Fibroblast of villous mesenchyme (primary cell): ENCODE measurements around the gene FHOD3. TPM values are rescaled to one million over a fixed set of nuclear protein-coding genes. Genes with fewer than 3 reads are reported as not detected.

Source experiments
- DNase-seq: peaks from one replicate; pipeline ENCODE4 v3.0.0-alpha.2; 2010; ENCODE audit warnings: low read depth
- H3K4me3 ChIP-seq: 2 replicates; pipeline ENCODE4 v1.5.1; 2011; ENCODE audit warnings: low read depth, mild to moderate bottlenecking, low read length
- total RNA-seq: library from RNA; depleted of rRNA; stranded (reverse); fragments of >200 nt; gene quantifications from 2 replicates; pipeline ENCODE4 v1.2.3, GENCODE V29; 2012
- TF ChIP-seq, protein P1 (sequence below): IDR thresholded peaks from 2 replicates; pipeline ENCODE4 v1.5.1; 2012; ENCODE audit warnings: low read depth, mild to moderate bottlenecking, low read length; ENCODE audit not compliant: insufficient read depth

The FHOD3 gene
- total RNA-seq, 1 donor, result 5.2 TPM

- no peak overlapping the region for H3K4me3 ChIP-seq
- no peak for DNase-seq
- TF ChIP-seq, protein P1, sequence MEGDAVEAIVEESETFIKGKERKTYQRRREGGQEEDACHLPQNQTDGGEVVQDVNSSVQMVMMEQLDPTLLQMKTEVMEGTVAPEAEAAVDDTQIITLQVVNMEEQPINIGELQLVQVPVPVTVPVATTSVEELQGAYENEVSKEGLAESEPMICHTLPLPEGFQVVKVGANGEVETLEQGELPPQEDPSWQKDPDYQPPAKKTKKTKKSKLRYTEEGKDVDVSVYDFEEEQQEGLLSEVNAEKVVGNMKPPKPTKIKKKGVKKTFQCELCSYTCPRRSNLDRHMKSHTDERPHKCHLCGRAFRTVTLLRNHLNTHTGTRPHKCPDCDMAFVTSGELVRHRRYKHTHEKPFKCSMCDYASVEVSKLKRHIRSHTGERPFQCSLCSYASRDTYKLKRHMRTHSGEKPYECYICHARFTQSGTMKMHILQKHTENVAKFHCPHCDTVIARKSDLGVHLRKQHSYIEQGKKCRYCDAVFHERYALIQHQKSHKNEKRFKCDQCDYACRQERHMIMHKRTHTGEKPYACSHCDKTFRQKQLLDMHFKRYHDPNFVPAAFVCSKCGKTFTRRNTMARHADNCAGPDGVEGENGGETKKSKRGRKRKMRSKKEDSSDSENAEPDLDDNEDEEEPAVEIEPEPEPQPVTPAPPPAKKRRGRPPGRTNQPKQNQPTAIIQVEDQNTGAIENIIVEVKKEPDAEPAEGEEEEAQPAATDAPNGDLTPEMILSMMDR, result no peak
Observed at GRCh38 chr18:36590621-36591580, 293.4 kb downstream of the FHOD3 start.

DNA sequence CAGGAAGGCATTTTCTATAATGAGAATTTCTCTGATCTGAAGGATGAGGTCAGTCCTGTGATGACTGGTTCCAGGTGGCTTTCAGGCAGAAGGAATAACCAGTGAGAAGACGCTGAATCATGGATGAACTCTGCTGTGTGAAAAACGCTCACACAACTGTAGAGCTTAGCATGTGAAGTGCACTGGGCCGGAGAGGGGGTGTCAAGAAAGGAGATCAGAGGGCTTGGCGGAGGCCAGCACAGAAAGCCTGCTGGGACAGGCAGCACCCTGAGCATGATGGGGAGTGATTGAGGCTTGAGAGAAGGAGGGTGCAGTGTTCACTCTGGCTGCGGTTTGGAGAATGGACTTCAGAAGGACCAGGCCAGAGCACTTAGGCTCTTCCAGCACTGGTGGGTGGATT lies 294.8 kb downstream of the FHOD3 start:
- TF ChIP-seq, protein P1, result no peak
- DNase-seq, result no peak
- H3K4me3 ChIP-seq, result no peak overlapping the region

DNA sequence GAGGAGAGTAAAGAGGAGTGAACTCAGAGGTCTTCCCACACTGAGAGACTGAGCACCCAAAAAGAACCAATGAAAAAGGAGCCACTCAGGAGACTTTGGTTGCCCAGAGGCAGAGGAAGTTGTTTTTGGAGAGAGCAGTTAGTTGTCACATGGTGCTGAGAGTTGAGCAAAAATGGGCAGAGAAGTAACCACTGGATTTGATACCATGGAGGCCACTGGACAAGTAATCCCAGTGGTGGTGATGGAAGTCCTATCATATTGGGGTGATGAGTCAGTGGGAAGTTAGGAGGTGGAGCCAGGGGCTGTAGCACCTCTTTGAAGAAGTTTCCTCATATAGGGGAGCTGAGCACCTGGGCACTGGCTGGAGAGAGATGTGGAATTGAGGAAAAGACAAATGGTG lies 295.5 kb downstream of the FHOD3 start:
- TF ChIP-seq, protein P1, result no peak
- no peak overlapping the region for H3K4me3 ChIP-seq
- DNase-seq, result no peak

GRCh38 chr18:36593641-36594040 lies 296.1 kb downstream of the FHOD3 start:
- DNase-seq, result no peak
- TF ChIP-seq, protein P1, result no peak
- no peak overlapping the region for H3K4me3 ChIP-seq

GRCh38 chr18:36594621-36595020 lies 297.1 kb downstream of the FHOD3 start:
- H3K4me3 ChIP-seq, result no peak overlapping the region
- no peak for DNase-seq
- TF ChIP-seq, protein P1, result no peak

DNA sequence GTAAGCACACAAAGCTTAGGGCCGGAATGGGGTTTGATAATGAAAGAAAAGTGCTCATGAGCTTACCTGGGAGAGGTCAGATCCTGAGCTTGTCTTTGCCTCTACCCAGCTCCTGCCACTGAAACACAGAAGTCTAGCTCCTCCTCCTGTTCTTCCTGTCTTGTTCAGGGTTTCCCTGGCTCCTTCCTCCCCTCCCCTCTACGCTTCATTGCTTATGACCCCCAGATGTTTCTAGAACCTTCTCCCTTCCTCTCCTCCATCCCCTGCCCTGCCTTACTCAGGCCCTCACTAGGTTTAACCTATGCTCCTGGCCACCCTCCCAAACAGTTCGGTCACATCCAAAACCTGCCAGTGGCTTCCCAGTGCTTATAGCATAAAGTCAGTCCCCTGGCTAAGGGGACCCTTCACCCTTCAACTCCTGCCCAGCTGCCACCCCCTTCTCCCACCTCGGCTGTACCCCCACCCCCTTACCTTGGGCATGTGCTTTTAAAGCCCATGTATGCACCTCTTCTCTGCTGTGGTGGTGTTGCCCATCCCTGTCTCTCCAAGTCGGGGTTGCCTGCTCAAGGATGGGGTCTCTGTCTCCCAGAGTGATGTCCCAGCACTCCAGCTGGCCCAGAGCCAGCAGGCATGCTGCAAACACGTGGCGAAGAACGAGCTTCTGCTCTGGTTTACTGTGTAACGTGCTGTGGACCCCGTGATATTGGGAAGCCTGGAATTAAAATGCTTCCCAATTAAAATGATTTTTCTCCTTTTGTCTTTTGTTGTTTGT lies 297.7 kb downstream of the FHOD3 start:
- DNase-seq, result no peak
- TF ChIP-seq, protein P1, result no peak

More for the DNA sequence above, 297.7 kb downstream of the FHOD3 start:
- H3K4me3 ChIP-seq, result no peak overlapping the region
